Measurements from ENCODE around the gene PAPPA.

The PAPPA gene

GRCh38 chr9:116391306-116391900, 237.8 kb downstream of the PAPPA start:
- DNase-seq, result no peak

- no peak for DNase-seq
Measured at GRCh38 chr9:116393198-116393597, 239.6 kb downstream of the PAPPA start.

GRCh38 chr9:116394070-116394469, 240.5 kb downstream of the PAPPA start:
- no peak for DNase-seq

GRCh38 chr9:116394894-116395698, 241.5 kb downstream of the PAPPA start:
- DNase-seq, result no peak

- DNase-seq, result no peak
Measured at GRCh38 chr9:116395699-116396037, 242.1 kb downstream of the PAPPA start.

GRCh38 chr9:116403171-116403570, 249.6 kb downstream of the PAPPA start:
- DNase-seq, result no peak

GRCh38 chr9:116404228-116404627, 250.6 kb downstream of the PAPPA start:
- no peak for DNase-seq

GRCh38 chr9:116405321-116405720, 251.7 kb downstream of the PAPPA start:
- DNase-seq, result no peak

GRCh38 chr9:116406469-116406868, 252.9 kb downstream of the PAPPA start:
- no peak for DNase-seq

- DNase-seq, result no peak
Measured at GRCh38 chr9:116409129-116409528, 255.5 kb downstream of the PAPPA start.

- DNase-seq, result no peak
Measured at GRCh38 chr9:116409638-116410037, 256.0 kb downstream of the PAPPA start.

- no peak for DNase-seq
Measured at GRCh38 chr9:116411506-116411905, 257.9 kb downstream of the PAPPA start.

GRCh38 chr9:116414374-116414773, 260.8 kb downstream of the PAPPA start:
- DNase-seq, result no peak

GRCh38 chr9:116416421-116416820, 262.8 kb downstream of the PAPPA start:
- DNase-seq, result no peak

- no peak for DNase-seq
Measured at GRCh38 chr9:116417464-116417863, 263.9 kb downstream of the PAPPA start.

- DNase-seq, result no peak
Measured at GRCh38 chr9:116419181-116419580, 265.6 kb downstream of the PAPPA start.

- DNase-seq, result no peak
Measured at GRCh38 chr9:116420993-116421538, 267.5 kb downstream of the PAPPA start.

- DNase-seq, result no peak
Measured at GRCh38 chr9:116422119-116422979, 268.8 kb downstream of the PAPPA start.

GRCh38 chr9:116423149-116423548, 269.6 kb downstream of the PAPPA start:
- no peak for DNase-seq

- no peak for DNase-seq
Measured at GRCh38 chr9:116425244-116425643, 271.7 kb downstream of the PAPPA start.

- DNase-seq, result no peak
Measured at GRCh38 chr9:116430849-116431248, 277.3 kb downstream of the PAPPA start.

- DNase-seq, result no peak
Measured at GRCh38 chr9:116432051-116432450, 278.5 kb downstream of the PAPPA start.

- DNase-seq, result no peak
Measured at GRCh38 chr9:116434314-116434713, 280.7 kb downstream of the PAPPA start.

All from cortex of kidney (tissue), 1 donor.